OCI-M1 (cell line): Measurements from ENCODE around the gene CCR8.
"Not testable (repeated sequence)": the region's sequence is repeated elsewhere in the genome, so short reads cannot be mapped to it uniquely, and the experiment has no call there.

ENCODE experiments used
- DNase-seq: peaks from one replicate; lab custom pipeline; 2025; lab: John Stamatoyannopoulos, UW

Gene CCR8

GRCh38 chr3:39349080-39349479 is 19.6 kb downstream of the CCR8 start:
- no peak for DNase-seq

- peak; percentile 94 for DNase-seq
Observed at GRCh38 chr3:39350714-39351113, 21.2 kb downstream of the CCR8 start.

GRCh38 chr3:39351134-39351533 is 21.6 kb downstream of the CCR8 start:
- not testable (repeated sequence) for DNase-seq

GRCh38 chr3:39353168-39353927 is 23.8 kb downstream of the CCR8 start:
- DNase-seq, result peak; percentile 74

GRCh38 chr3:39358333-39358732 is 28.8 kb downstream of the CCR8 start:
- no peak for DNase-seq

GRCh38 chr3:39361252-39361927 is 31.9 kb downstream of the CCR8 start:
- no peak for DNase-seq

GRCh38 chr3:39362192-39362591 is 32.7 kb downstream of the CCR8 start:
- DNase-seq, result no peak

- DNase-seq, result no peak
Observed at GRCh38 chr3:39362812-39363211, 33.3 kb downstream of the CCR8 start.

GRCh38 chr3:39370450-39370849 is 40.9 kb downstream of the CCR8 start:
- DNase-seq, result not testable (repeated sequence)

GRCh38 chr3:39372833-39373232 is 43.3 kb downstream of the CCR8 start:
- no peak for DNase-seq

- DNase-seq, result no peak
Observed at GRCh38 chr3:39376959-39377634, 47.6 kb downstream of the CCR8 start.

GRCh38 chr3:39378088-39378487 is 48.6 kb downstream of the CCR8 start:
- no peak for DNase-seq

- DNase-seq, result no peak
Observed at GRCh38 chr3:39378957-39379777, 49.7 kb downstream of the CCR8 start.

- no peak for DNase-seq
Observed at GRCh38 chr3:39379778-39380155, 50.3 kb downstream of the CCR8 start.

- no peak for DNase-seq
Observed at GRCh38 chr3:39381432-39381831, 51.9 kb downstream of the CCR8 start.
